ENCODE data around the gene TMEM43.

- TF ChIP-seq FOXJ3 (CRISPR knock-in tag; IDR thresholded peaks at IDR 0.05) = no peak
- no peak for TF ChIP-seq EZH2phosphoT487 (IDR thresholded peaks at IDR 0.05; ENCODE audit: borderline replicate concordance, low read depth)
- TF ChIP-seq YY1 (IDR thresholded peaks at IDR 0.05; ENCODE audit: low read depth) = no peak
- no peak for TF ChIP-seq CTCF (IDR thresholded peaks at IDR 0.05)
- TF ChIP-seq EP300 (IDR thresholded peaks at IDR 0.05; ENCODE audit: borderline replicate concordance in 1 of 2, low read depth in 1 of 2, low read length in 1 of 2) = no peak
Measured at GRCh38 chr3:14188041-14188754, 63.3 kb downstream of the TMEM43 start.
